ENCODE results near the gene MRM1.

DNA sequence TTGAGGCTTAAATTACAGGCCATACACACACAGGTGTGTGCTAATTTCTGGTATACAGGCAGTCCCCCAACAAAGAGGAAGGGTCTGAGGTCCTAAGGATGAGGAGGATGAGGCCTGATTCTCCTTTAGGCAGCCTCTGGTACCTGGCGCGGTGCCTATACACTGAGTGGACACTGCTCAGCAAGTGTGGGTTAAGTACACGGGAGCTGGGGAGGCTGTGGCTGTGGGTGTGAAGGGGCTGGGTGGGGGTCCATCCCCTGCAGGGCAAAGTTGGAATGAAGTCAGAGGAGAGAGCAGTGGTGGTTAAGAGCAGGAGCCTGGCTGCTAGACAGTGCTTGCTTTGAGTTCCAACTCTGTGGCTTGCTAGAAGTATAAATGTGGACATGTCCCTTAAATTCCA, 10.9 kb downstream of the MRM1 start:
- TF ChIP-seq, protein P1, sequence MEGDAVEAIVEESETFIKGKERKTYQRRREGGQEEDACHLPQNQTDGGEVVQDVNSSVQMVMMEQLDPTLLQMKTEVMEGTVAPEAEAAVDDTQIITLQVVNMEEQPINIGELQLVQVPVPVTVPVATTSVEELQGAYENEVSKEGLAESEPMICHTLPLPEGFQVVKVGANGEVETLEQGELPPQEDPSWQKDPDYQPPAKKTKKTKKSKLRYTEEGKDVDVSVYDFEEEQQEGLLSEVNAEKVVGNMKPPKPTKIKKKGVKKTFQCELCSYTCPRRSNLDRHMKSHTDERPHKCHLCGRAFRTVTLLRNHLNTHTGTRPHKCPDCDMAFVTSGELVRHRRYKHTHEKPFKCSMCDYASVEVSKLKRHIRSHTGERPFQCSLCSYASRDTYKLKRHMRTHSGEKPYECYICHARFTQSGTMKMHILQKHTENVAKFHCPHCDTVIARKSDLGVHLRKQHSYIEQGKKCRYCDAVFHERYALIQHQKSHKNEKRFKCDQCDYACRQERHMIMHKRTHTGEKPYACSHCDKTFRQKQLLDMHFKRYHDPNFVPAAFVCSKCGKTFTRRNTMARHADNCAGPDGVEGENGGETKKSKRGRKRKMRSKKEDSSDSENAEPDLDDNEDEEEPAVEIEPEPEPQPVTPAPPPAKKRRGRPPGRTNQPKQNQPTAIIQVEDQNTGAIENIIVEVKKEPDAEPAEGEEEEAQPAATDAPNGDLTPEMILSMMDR (IDR thresholded peaks at IDR 0.05): no peak
- TF ChIP-seq POLR2A (IDR thresholded peaks at IDR 0.05): no peak

Measured in lower leg skin (tissue), 3 donors.